NB4 (cell line): ENCODE measurements around the gene ZNF135.

Experiments
- MAX ChIP-seq: IDR thresholded peaks from 2 replicates; pipeline ENCODE4 v1.6.1; 2011; ENCODE audit warnings: low read depth, low read length
- MYC ChIP-seq: IDR thresholded peaks from 2 replicates; pipeline ENCODE4 v1.6.1; 2011; ENCODE audit warnings: low read depth, low read length
- POLR2A ChIP-seq: IDR thresholded peaks from 2 replicates; pipeline ENCODE4 v1.6.1; 2011; ENCODE audit warnings: mild to moderate bottlenecking; ENCODE audit not compliant: insufficient read length; ENCODE audit errors: extremely low read depth
- TF ChIP-seq, protein P1 (sequence below): IDR thresholded peaks from one replicate; pipeline ENCODE4 v1.5.1; 2012; ENCODE audit warnings: low read depth, low read length

GRCh38 chr19:58056861-58057260 is 2.2 kb upstream of the ZNF135 start:
- TF ChIP-seq, protein P1, sequence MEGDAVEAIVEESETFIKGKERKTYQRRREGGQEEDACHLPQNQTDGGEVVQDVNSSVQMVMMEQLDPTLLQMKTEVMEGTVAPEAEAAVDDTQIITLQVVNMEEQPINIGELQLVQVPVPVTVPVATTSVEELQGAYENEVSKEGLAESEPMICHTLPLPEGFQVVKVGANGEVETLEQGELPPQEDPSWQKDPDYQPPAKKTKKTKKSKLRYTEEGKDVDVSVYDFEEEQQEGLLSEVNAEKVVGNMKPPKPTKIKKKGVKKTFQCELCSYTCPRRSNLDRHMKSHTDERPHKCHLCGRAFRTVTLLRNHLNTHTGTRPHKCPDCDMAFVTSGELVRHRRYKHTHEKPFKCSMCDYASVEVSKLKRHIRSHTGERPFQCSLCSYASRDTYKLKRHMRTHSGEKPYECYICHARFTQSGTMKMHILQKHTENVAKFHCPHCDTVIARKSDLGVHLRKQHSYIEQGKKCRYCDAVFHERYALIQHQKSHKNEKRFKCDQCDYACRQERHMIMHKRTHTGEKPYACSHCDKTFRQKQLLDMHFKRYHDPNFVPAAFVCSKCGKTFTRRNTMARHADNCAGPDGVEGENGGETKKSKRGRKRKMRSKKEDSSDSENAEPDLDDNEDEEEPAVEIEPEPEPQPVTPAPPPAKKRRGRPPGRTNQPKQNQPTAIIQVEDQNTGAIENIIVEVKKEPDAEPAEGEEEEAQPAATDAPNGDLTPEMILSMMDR: no peak
- no peak for TF ChIP-seq POLR2A
- no peak for TF ChIP-seq MAX
- TF ChIP-seq MYC: no peak
